SK-N-SH (cell line): ENCODE measurements around the gene NUAK2.
A peak's percentile ranks its signal among the peaks of the same experiment; 100 is the strongest.

ENCODE experiments used
- CHD2 ChIP-seq: fragments of 150-350 bp; IDR thresholded peaks from 2 replicates; pipeline ENCODE4 v1.6.1; 2018; ENCODE audit warnings: low read length; ENCODE audit not compliant: partially characterized antibody
- CTCF ChIP-seq: fragments of 200-600 bp; sonication (generic); IDR thresholded peaks from 2 replicates; pipeline ENCODE4 v1.6.1; 2017; ENCODE audit warnings: antibody characterized with exemption, mild to moderate bottlenecking, moderate library complexity
- FOXM1 ChIP-seq: IDR thresholded peaks from 2 replicates; pipeline ENCODE4 v1.4.0; 2012; ENCODE audit warnings: low read depth, mild to moderate bottlenecking
- GATA2 ChIP-seq: sonication (generic); formaldehyde crosslinking; IDR thresholded peaks from 2 replicates; pipeline ENCODE4 v1.5.0; 2020; ENCODE audit warnings: mild to moderate bottlenecking, missing genetic modification reagents
- JUND ChIP-seq: IDR thresholded peaks from 2 replicates; pipeline ENCODE4 v1.4.0; 2012
- MXI1 ChIP-seq: IDR thresholded peaks from 2 replicates; pipeline ENCODE4 v1.6.1; 2012; ENCODE audit warnings: mild to moderate bottlenecking, low read depth, low read length, improper control_type of control experiment
- POLR2AphosphoS5 ChIP-seq: IDR thresholded peaks from 2 replicates; pipeline ENCODE4 v1.6.1; 2012; ENCODE audit warnings: low read depth, low read length
- RAD21 ChIP-seq: IDR thresholded peaks from 2 replicates; pipeline ENCODE4 v1.6.1; 2012; ENCODE audit warnings: mild to moderate bottlenecking, low read length
- REST ChIP-seq: IDR thresholded peaks from 2 replicates; pipeline ENCODE4 v1.6.1; 2012; ENCODE audit warnings: mild to moderate bottlenecking, low read depth, low read length, moderate library complexity
- RFX5 ChIP-seq: IDR thresholded peaks from 2 replicates; pipeline ENCODE4 v1.6.1; 2012; ENCODE audit warnings: mild to moderate bottlenecking, improper control_type of control experiment, low read length
- TCF12 ChIP-seq: IDR thresholded peaks from 2 replicates; pipeline ENCODE4 v1.4.0; 2012
- TEAD4 ChIP-seq: IDR thresholded peaks from 2 replicates; pipeline ENCODE4 v1.4.0; 2012; ENCODE audit warnings: mild to moderate bottlenecking, borderline replicate concordance; ENCODE audit not compliant: insufficient read depth
- YY1 ChIP-seq: IDR thresholded peaks from 2 replicates; pipeline ENCODE4 v1.4.0; 2012; ENCODE audit warnings: low read depth, mild to moderate bottlenecking
- TF ChIP-seq, protein P1 (sequence below): IDR thresholded peaks from 2 replicates; pipeline ENCODE4 v1.4.0; 2012; ENCODE audit warnings: low read depth

DNA sequence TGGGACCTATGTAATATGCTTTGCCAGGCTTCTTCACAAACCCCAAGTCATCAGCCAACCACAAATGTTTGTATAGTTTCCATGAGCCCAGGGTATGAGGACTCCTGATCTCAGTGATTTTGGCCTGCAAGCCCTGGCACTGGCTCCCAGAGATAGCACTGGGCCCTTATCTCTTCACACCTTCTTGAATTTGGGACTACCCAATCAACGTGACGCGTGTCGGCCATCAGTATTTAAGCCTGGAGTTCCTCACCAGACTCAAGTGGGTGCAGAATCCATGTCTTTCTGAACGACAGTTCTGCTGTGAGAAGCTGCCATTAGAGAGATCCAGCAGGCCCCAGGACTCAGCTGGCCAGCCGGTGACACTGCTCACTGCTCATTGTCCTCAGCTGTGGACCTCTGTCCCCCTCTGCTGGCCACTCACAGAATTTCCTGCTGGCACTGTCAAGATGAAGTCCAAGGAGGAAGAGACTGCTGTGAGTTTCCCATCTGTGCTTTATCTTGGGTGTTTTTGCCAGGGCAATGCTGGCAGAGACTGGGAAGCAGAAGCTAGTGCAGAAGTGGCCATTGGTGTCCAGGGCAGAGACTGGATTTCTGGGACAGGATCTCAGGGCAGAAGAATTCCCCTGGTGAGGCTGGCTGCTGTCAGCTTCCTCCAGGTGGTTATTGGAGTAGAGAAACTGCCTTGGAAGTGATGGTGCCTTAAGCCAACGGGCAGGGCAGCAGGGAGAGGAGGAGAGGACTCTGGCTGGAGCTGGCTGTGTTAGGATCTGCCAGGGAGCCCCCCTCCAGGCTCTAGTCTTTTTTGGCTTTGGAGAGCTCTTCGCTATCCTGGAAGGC is 65.4 kb downstream of the NUAK2 start:
- TF ChIP-seq YY1: no peak
- TF ChIP-seq FOXM1: no peak
- TF ChIP-seq CTCF: peak; percentile 94
- TF ChIP-seq CHD2: no peak
- no peak for TF ChIP-seq TCF12
- TF ChIP-seq, protein P1, sequence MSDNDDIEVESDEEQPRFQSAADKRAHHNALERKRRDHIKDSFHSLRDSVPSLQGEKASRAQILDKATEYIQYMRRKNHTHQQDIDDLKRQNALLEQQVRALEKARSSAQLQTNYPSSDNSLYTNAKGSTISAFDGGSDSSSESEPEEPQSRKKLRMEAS: no peak
- TF ChIP-seq POLR2AphosphoS5: no peak
- TF ChIP-seq RFX5: 0 out of 2 replicates have a peak, but pooled peaks have one; percentile 46
- TF ChIP-seq JUND: no peak
- no peak for TF ChIP-seq TEAD4
- TF ChIP-seq MXI1: 0 out of 2 replicates have a peak, but pooled peaks have one; percentile 26
- TF ChIP-seq REST: no peak
- TF ChIP-seq RAD21: peak; percentile 100
- TF ChIP-seq GATA2 (CRISPR knock-in tag): peak; percentile 9; the same call in 1 of the 2 replicates
